Transverse colon (tissue), 4 donors: ENCODE results near the gene PPP1R13B. TPM values are rescaled to one million over a fixed set of nuclear protein-coding genes. Genes with fewer than 3 reads are reported as not detected.

Experiments
- DNase-seq: peaks from one replicate; pipeline ENCODE4 v3.0.0-alpha.2; 2019
- H3K27ac ChIP-seq, 4 donors: fragments of 200-600 bp; sonication (generic); 2 replicates each; pipeline ENCODE4 v1.5.1; 2016 to 2018; ENCODE audit warnings: inconsistent platforms in 4 of 4
- H3K27me3 ChIP-seq: fragments of 200-600 bp; sonication (generic); 2 replicates; pipeline ENCODE4 v1.5.1; 2017; ENCODE audit warnings: inconsistent platforms
- H3K36me3 ChIP-seq, 4 donors: fragments of 200-600 bp; sonication (generic); 2 replicates each; pipeline ENCODE4 v1.5.1; 2017 to 2019; ENCODE audit warnings: inconsistent platforms in 4 of 4
- H3K4me1 ChIP-seq, 4 donors: fragments of 200-600 bp; sonication (generic); 2 replicates each; pipeline ENCODE4 v1.5.1; 2017 to 2020; ENCODE audit warnings: inconsistent platforms in 4 of 4
- H3K4me3 ChIP-seq, 4 donors: fragments of 200-600 bp; sonication (generic); 1 replicate in 1 of 4; 2 replicates in 3 of 4; pipeline versions ENCODE4 v1.5.1 to v1.6.1; 2017 to 2019; ENCODE audit warnings: inconsistent platforms in 4 of 4
- H3K9me3 ChIP-seq, 2 donors: fragments of 200-600 bp; sonication (generic); 2 replicates each; pipeline ENCODE4 v1.5.1; 2017 to 2019; ENCODE audit warnings: inconsistent platforms in 2 of 2
- EP300 ChIP-seq: sonication (generic); formaldehyde crosslinking; IDR thresholded peaks from one replicate; pipeline ENCODE4 v1.6.1; 2017; ENCODE audit warnings: antibody characterized with exemption, low read depth
- POLR2A ChIP-seq: fragments of 450-650 bp; IDR thresholded peaks from one replicate; pipeline ENCODE4 v1.6.1; 2016; ENCODE audit warnings: antibody characterized with exemption, mild to moderate bottlenecking, moderate library complexity
- POLR2AphosphoS5 ChIP-seq, 3 donors: sonication (generic); formaldehyde crosslinking; IDR thresholded peaks; one replicate each; pipeline ENCODE4 v1.6.1; 2016; ENCODE audit warnings: antibody characterized with exemption in 3 of 3
- WGBS, 2 donors: methylation state at CpG; one replicate each; pipeline ENCODE4 v1.1.5; 2018; ENCODE audit warnings: low coverage in 1 of 2; 5-methylcytosine and 5-hydroxymethylcytosine counted together
- in situ Hi-C, 4 donors: fragments of 200-750 bp; cut with MboI; loops; one replicate each; pipeline versions ENCODE4 v1.15.0 to v1.15.1; 2017; ENCODE audit warnings: low sequenced_read_pairs in 3 of 4, low pct_ligation_motif_present in 1 of 4, low pct_unique_long_range_greater_than_20kb in 1 of 4
- intact Hi-C: fragments of 100-400 bp; cut with DNase I; formaldehyde crosslinking; loops from one replicate; pipeline ENCODE4 v1.15.1; 2023; ENCODE audit warnings: low total_unique reads
- total RNA-seq, 4 donors: library from RNA; depleted of rRNA; stranded (reverse); fragments of >200 nt; gene quantifications; one replicate each; pipeline ENCODE4 v1.1.0, GENCODE V29; 2016
- TF ChIP-seq, protein P1 (sequence below), 5 experiments: fragments of 200-600 bp in 3 of 5; fragments of 450-650 bp in 2 of 5; sonication (generic) in 3 of 5; IDR thresholded peaks; 1 replicate in 2 of 5; 2 replicates in 3 of 5; pipeline ENCODE4 v1.5.1; 2016 to 2017; ENCODE audit warnings: antibody characterized with exemption in 5 of 5, inconsistent platforms in 3 of 5, mild to moderate bottlenecking in 2 of 5, moderate library complexity in 1 of 5

Gene PPP1R13B
- total RNA-seq, 4 donors from 2014 or later: 31.0 to 109 (median 42.0) TPM

DNA sequence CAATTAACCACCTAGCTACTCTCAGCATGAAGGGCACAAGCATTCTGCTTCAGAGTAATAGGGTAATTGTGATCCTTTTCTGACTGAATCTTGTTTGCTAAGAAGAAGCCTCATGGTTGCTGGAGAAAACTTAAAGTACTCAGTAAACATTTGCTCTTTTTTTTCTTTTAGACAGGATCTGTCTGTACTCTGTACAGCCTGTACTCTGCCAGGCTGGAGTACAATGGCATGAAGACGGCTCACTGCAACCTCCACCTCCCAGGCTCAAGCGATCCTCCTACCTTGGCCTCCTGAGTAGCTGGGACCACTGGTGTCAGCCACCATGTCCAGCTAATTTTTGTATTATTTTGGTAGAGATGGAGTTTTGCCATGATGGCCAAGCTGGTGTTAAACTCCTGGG lies 12.4 kb downstream of the PPP1R13B start:
- no peak for DNase-seq
- peaks cover 0 to 3% (median 0%) of the 10 kb centered on the region in 4 donors for H3K4me1 ChIP-seq
- in situ Hi-C loops (no loop called here), intact Hi-C loops (no loop called here)
- H3K4me3 ChIP-seq: no peak overlapping the region
- no peaks in the 10 kb centered on the region for H3K27me3 ChIP-seq
- H3K27ac ChIP-seq: no peak overlapping the region
- H3K9me3 ChIP-seq: no peaks in the 10 kb centered on the region
- no peaks in the 10 kb centered on the region for H3K36me3 ChIP-seq
- WGBS, 2 donors: 94% methylated on average over 2 of the region's 2 CpGs; no CpG with 5 or more reads in 1 of the 2 donors
- TF ChIP-seq POLR2AphosphoS5 (IDR thresholded peaks at IDR 0.05): no peak
- no peak for TF ChIP-seq EP300
- TF ChIP-seq, protein P1, sequence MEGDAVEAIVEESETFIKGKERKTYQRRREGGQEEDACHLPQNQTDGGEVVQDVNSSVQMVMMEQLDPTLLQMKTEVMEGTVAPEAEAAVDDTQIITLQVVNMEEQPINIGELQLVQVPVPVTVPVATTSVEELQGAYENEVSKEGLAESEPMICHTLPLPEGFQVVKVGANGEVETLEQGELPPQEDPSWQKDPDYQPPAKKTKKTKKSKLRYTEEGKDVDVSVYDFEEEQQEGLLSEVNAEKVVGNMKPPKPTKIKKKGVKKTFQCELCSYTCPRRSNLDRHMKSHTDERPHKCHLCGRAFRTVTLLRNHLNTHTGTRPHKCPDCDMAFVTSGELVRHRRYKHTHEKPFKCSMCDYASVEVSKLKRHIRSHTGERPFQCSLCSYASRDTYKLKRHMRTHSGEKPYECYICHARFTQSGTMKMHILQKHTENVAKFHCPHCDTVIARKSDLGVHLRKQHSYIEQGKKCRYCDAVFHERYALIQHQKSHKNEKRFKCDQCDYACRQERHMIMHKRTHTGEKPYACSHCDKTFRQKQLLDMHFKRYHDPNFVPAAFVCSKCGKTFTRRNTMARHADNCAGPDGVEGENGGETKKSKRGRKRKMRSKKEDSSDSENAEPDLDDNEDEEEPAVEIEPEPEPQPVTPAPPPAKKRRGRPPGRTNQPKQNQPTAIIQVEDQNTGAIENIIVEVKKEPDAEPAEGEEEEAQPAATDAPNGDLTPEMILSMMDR (IDR thresholded peaks at IDR 0.05): no peak
- no peak for TF ChIP-seq POLR2A

DNA sequence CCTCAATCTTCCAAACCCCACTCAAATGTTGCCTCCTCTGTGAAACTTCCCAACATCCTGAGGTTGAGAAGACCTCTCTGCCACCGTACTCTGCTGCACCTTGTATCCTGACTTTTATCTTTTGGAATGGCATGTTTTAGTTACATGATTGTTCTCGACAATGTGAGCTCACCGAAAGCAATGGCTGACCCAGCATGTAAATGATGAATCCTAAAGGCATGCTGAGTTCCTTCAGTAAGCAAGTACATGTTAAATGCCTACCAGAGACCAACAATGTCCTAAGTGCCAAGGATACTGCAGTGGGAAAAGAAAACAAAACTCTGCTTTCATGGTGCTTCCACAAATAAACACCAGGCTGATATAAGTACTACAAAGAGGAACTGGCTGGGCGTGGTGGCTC lies 13.7 kb downstream of the PPP1R13B start:
- Histone ChIP-seq H3K36me3 (no peaks in the 10 kb centered on the region), H3K27ac (no peak overlapping the region), H3K27me3 (no peaks in the 10 kb centered on the region), H3K4me1 (peaks cover 0 to 6% (median 4%) of the 10 kb centered on the region in 4 donors), H3K9me3 (no peaks in the 10 kb centered on the region), H3K4me3 (no peak overlapping the region)
- no peak for TF ChIP-seq EP300
- TF ChIP-seq POLR2AphosphoS5 (IDR thresholded peaks at IDR 0.05): no peak
- no peak for TF ChIP-seq POLR2A
- TF ChIP-seq, protein P1 (IDR thresholded peaks at IDR 0.05): no peak
- intact Hi-C loops (no loop called here), in situ Hi-C loops (no loop called here)
- DNase-seq: no peak
- 86 to 100% methylated on average over 1 to 4 of the region's 4 CpGs for WGBS, 2 donors

DNA sequence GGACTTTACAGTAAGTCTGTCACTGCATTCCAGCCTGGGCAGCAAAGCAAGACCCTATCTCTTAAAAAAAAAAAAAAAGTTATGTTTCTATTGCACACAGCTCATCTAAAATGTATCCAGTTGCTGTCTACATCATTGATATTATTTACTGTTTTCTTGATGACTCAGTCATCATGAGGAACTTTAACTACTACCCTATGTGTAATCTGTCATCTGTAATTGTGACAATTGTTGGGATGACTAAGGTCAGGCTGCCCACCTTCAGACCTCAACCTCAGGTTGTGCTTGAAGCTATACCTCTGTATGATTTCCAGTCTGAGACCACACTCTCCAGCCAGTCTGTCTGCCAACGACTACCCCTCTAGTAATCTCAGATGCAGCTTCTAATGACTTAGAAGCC lies 15.3 kb downstream of the PPP1R13B start:
- DNase-seq: no peak
- peaks cover 0 to 10% (median 7%) of the 10 kb centered on the region in 4 donors for H3K4me1 ChIP-seq
- H3K27me3 ChIP-seq: no peaks in the 10 kb centered on the region
- H3K4me3 ChIP-seq: no peak overlapping the region
- H3K27ac ChIP-seq: no peak overlapping the region
- H3K36me3 ChIP-seq: no peaks in the 10 kb centered on the region
- intact Hi-C loops: no loop called here
- no peak for TF ChIP-seq EP300
- TF ChIP-seq POLR2AphosphoS5 (IDR thresholded peaks at IDR 0.05): no peak
- TF ChIP-seq POLR2A: no peak
- TF ChIP-seq, protein P1 (IDR thresholded peaks at IDR 0.05): no peak
- 50 to 76% methylated on average over 1 of the region's 1 CpG for WGBS, 2 donors
- in situ Hi-C loops: no loop called here
- H3K9me3 ChIP-seq: no peaks in the 10 kb centered on the region

DNA sequence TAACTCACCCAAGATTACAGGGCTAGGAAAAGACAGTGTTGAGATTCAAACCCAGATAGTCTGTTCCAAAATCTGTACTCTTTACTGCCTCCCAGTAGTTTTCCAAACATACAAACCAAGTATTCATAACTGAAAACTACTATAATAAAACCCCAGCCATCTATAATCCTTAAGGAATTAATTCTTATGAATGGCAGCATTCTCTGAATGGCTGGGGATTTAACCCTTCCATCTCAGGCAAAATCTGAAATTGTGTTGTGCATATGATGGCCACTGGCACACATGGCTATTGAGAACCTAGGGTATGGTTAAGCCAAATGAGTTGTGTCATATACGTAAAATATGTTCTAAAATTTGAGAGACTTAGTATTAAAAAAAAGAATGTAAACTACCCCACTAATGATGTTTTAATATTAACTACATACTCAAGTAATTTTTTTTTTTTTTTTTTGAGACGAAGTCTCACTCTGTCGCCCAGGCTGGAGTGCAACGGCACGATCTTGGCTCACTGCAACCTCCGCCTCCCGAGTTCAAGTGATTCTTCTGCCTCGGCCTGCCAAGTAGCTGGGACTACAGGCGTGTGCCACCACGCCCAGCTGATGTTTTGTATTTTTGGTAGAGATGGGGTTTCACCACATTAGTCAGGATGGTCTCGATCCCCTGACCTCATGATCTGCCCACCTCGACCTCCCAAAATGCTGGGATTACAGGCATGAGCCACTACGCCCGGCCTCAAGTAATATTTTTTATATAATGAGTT lies 16.7 kb downstream of the PPP1R13B start:
- no peaks in the 10 kb centered on the region for H3K9me3 ChIP-seq
- no peak for DNase-seq
- peaks cover 0 to 22% (median 10%) of the 10 kb centered on the region in 4 donors for H3K4me1 ChIP-seq
- intact Hi-C loops: no loop called here
- in situ Hi-C loops: no loop called here
- H3K27me3 ChIP-seq: no peaks in the 10 kb centered on the region
- TF ChIP-seq EP300 (no peak), POLR2A (no peak), POLR2AphosphoS5 (IDR thresholded peaks at IDR 0.05) (no peak)
- TF ChIP-seq, protein P1 (IDR thresholded peaks at IDR 0.05): no peak
- H3K27ac ChIP-seq: no peak overlapping the region
- H3K36me3 ChIP-seq: no peaks in the 10 kb centered on the region
- H3K4me3 ChIP-seq: no peak overlapping the region
- 83 to 91% methylated on average over 14 of the region's 14 CpGs for WGBS, 2 donors
